Neutrophil (primary cell): ENCODE data around the gene TMEM138.

Experiments used
- H3K27ac ChIP-seq: fragments of 200-600 bp; sonication (generic); 2 replicates; pipeline ENCODE4 v1.5.1; 2016; ENCODE audit warnings: mild to moderate bottlenecking, moderate library complexity
- H3K27me3 ChIP-seq: fragments of 200-600 bp; sonication (generic); 2 replicates; pipeline ENCODE4 v1.6.0; 2016; ENCODE audit warnings: mild to moderate bottlenecking
- H3K36me3 ChIP-seq: fragments of 200-600 bp; sonication (generic); 2 replicates; pipeline ENCODE4 v1.5.1; 2017
- H3K4me1 ChIP-seq, 2 experiments: fragments of 200-600 bp in 1 of 2; sonication (generic) in 1 of 2; 1 replicate in 1 of 2; 2 replicates in 1 of 2; pipeline versions ENCODE4 v1.5.1 to v1.6.1; 2013 to 2016; ENCODE audit warnings: low read depth in 1 of 2, low read length in 1 of 2, mild to moderate bottlenecking in 1 of 2, moderate library complexity in 1 of 2; ENCODE audit not compliant: control insufficient read depth in 1 of 2, insufficient read depth in 1 of 2
- H3K4me3 ChIP-seq, 2 experiments: fragments of 200-600 bp in 1 of 2; sonication (generic) in 1 of 2; 1 replicate in 1 of 2; 2 replicates in 1 of 2; pipeline ENCODE4 v1.5.1; 2013 to 2016; ENCODE audit warnings: low read depth in 1 of 2, low read length in 1 of 2, mild to moderate bottlenecking in 1 of 2, moderate library complexity in 1 of 2
- H3K9me3 ChIP-seq: fragments of 200-600 bp; sonication (generic); 2 replicates; pipeline ENCODE4 v1.5.1; 2016
- CTCF ChIP-seq: fragments of 200-600 bp; sonication (generic); IDR thresholded peaks from 2 replicates; pipeline ENCODE4 v1.5.1; 2016; ENCODE audit warnings: antibody characterized with exemption

TMEM138 gene

DNA sequence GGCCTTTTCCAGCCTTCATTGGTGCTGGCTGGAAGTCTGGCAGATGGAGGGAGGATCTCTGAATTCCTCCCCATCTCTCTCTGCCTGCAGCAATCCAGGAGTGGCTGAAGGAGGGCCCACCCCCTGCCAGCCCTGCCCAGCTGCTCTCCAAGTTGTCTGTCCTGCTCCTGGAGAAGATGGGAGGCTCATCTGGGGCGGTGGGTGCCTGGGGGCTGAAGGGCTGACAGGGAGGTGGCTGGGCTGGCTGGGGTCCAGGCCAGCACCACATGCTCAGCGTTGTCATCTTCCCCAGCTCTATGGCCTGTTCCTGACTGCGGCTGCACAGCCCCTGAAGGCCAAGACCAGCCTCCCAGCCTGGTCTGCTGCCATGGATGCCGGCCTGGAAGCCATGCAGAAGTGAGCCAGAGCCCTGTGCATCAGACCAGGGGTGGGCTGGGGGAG is 17.0 kb upstream of the TMEM138 start:
- no peak overlapping the region for H3K27ac ChIP-seq
- H3K4me3 ChIP-seq, result no peak overlapping the region
- no peaks in the 10 kb centered on the region for H3K4me1 ChIP-seq
- no peaks in the 10 kb centered on the region for H3K27me3 ChIP-seq
- no peak for TF ChIP-seq CTCF
- H3K9me3 ChIP-seq, result no peaks in the 10 kb centered on the region
- peaks cover 72% of the 10 kb centered on the region for H3K36me3 ChIP-seq

DNA sequence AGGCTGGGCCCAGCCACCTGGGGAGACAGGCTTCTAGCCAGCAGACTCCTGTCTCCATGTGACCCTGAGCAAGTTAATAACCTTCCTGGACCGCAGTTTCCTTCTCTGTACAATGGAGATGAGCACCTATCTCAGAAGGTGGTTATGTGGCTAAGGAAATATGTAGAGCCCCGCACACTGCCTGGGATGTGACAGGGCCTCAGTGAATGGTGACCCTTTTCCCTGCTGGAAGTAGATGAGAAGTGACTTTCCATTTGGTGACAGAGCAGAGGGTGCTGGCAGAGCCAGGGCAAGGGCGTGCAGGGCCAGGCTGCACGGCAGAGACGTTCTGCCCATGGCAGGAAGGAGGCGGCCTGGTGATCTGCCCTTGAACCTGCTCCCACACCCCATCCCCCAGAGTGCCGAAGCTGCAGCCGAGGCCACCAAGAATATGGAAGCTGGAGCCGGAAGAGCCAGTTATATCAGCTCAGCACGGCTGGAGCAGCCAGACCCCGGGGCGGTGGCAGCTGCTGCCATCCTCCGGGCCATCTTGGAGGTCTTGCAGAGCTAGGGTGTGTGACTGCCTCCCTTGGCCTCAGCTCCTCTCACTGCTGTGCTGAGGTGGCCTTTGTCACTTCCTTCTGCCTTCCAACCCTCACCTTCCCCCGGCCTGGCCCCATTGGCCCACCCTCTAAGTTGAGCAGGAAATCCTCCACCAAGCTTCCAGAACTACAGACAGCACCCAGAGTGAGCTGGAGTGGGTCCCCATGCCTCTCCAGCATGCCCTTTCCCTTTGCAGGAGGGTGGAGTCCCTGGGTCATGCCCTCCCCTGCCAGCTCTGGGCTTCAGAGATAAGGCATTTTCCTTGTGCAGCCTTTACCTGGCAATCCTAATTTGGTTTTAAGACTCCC is 16.0 kb upstream of the TMEM138 start:
- Histone ChIP-seq H3K4me1 (no peaks in the 10 kb centered on the region), H3K36me3 (peaks cover 80% of the 10 kb centered on the region)
- TF ChIP-seq CTCF, result no peak

DNA sequence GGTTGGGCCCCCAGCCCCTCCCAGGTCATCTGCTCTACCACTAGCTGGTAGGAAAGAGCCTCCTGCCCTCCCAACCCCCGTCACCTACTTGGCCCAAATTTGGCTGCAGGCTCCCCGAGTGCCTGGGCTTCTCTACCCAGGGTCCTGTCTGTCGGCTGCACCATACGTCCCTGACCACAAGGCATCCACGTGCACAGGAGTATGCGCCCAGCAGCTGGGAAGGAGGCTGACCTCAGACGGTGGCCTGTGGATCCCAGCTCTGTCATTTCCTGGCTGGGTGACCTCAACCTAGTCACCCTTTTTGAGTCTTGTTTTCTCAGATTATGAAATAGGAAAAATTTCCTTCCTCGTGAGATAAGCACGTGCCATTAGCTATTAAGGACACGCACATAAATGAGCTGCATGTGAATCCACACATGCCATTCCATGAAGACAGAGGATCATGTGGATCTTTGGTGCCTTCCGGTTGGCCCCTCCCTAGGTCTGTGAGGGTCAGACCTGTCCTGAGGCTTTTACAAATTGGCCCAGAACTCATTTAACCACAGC is 14.2 kb upstream of the TMEM138 start:
- Histone ChIP-seq H3K4me3 (no peak overlapping the region), H3K27ac (no peak overlapping the region), H3K36me3 (peaks cover 68% of the 10 kb centered on the region), H3K4me1 (peaks cover 0 to under 1% of the 10 kb centered on the region in 2 experiments), H3K9me3 (no peaks in the 10 kb centered on the region), H3K27me3 (no peaks in the 10 kb centered on the region)
- TF ChIP-seq CTCF, result no peak

More for the DNA sequence above, 16.0 kb upstream of the TMEM138 start:
- Histone ChIP-seq H3K9me3 (no peaks in the 10 kb centered on the region), H3K27ac (no peak overlapping the region), H3K4me3 (no peak overlapping the region), H3K27me3 (no peaks in the 10 kb centered on the region)

- H3K4me3 ChIP-seq, result no peak overlapping the region
- H3K4me1 ChIP-seq, result peaks cover 4 to 7% of the 10 kb centered on the region in 2 experiments
- no peak for TF ChIP-seq CTCF
- H3K9me3 ChIP-seq, result no peaks in the 10 kb centered on the region
- H3K27ac ChIP-seq, result no peak overlapping the region
- H3K27me3 ChIP-seq, result no peaks in the 10 kb centered on the region
- H3K36me3 ChIP-seq, result peaks cover 77% of the 10 kb centered on the region
Observed at GRCh38 chr11:61349189-61349751, 12.9 kb upstream of the TMEM138 start.

DNA sequence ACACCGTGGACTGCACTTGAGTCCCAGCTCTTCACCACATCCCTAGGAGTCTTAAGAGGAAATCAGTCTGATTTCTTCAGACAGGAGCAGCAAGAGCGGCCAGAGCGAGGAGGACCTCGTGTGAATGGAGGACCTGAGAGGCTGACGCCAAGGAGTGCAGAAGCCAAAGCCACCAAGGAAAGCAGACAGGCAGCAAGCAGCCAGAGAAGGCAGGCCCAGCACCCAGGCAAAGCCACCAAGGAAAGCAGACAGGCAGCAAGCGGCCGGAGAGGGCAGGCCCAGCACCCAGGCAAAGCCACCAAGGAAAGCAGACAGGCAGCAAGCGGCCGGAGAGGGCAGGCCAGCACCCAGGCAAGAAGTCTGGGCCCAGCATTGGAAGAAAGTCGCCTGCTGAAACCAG is 12.3 kb upstream of the TMEM138 start:
- no peak for TF ChIP-seq CTCF
- Histone ChIP-seq H3K9me3 (no peaks in the 10 kb centered on the region), H3K4me1 (peaks cover 4 to 7% of the 10 kb centered on the region in 2 experiments), H3K27me3 (no peaks in the 10 kb centered on the region), H3K4me3 (no peak overlapping the region), H3K36me3 (peaks cover 71% of the 10 kb centered on the region), H3K27ac (no peak overlapping the region)
